ENCODE data around the gene PTPRA. TPM values are rescaled to one million over a fixed set of nuclear protein-coding genes. Genes with fewer than 3 reads are reported as not detected.
"Not testable (repeated sequence)": the region's sequence is repeated elsewhere in the genome, so short reads cannot be mapped to it uniquely, and the experiment has no call there.

The PTPRA gene
- polyA plus RNA-seq, 12 donors, result 35.4 to 98.2 (median 56.6) TPM; not detected in 1

- DNase-seq, result no peak
Observed at GRCh38 chr20:3040086-3040485, 166.8 kb downstream of the PTPRA start.

- DNase-seq, result peak; percentile 59
Observed at GRCh38 chr20:3041854-3042409, 168.7 kb downstream of the PTPRA start.

- DNase-seq, result peak; percentile 66
Observed at GRCh38 chr20:3042625-3043024, 169.3 kb downstream of the PTPRA start.

- DNase-seq, result no peak
Observed at GRCh38 chr20:3043322-3043721, 170.0 kb downstream of the PTPRA start, which contains the start of gene GNRH2. Gene GNRH2, plus strand, starts transcription at chr20:3043622. Its CDS starts 793 bp downstream, at chr20:3044415.

GRCh38 chr20:3044336-3044965, 171.2 kb downstream of the PTPRA start:
- DNase-seq, result no peak

- DNase-seq, result no peak
Observed at GRCh38 chr20:3045042-3045815, 171.9 kb downstream of the PTPRA start.

- DNase-seq, result peak; percentile 93
Observed at GRCh38 chr20:3045816-3046676, 172.8 kb downstream of the PTPRA start, which contains the start of gene MRPS26. Gene MRPS26, plus strand, starts transcription at chr20:3046052. Its CDS starts 17 bp downstream, at chr20:3046069.

GRCh38 chr20:3046677-3047462, 173.6 kb downstream of the PTPRA start:
- no peak for DNase-seq

- no peak for DNase-seq
Observed at GRCh38 chr20:3047486-3048419, 174.5 kb downstream of the PTPRA start.

- no peak for DNase-seq
Observed at GRCh38 chr20:3051385-3052019, 178.2 kb downstream of the PTPRA start.

- DNase-seq, result no peak
Observed at GRCh38 chr20:3059489-3059888, 186.2 kb downstream of the PTPRA start.

- DNase-seq, result not testable (repeated sequence)
Observed at GRCh38 chr20:3064119-3064518, 190.8 kb downstream of the PTPRA start.

- DNase-seq, result no peak
Observed at GRCh38 chr20:3067139-3068014, 194.1 kb downstream of the PTPRA start.

- no peak for DNase-seq
Observed at GRCh38 chr20:3068075-3068474, 194.8 kb downstream of the PTPRA start.

- no peak for DNase-seq
Observed at GRCh38 chr20:3068986-3069900, 196.0 kb downstream of the PTPRA start.

- no peak for DNase-seq
Observed at GRCh38 chr20:3070725-3071124, 197.4 kb downstream of the PTPRA start.

- DNase-seq, result no peak
Observed at GRCh38 chr20:3071266-3071609, 198.0 kb downstream of the PTPRA start.
